Activated CD8-positive, alpha-beta T cell treated with anti-CD3 and anti-CD28 coated beads for 36 hours (primary cell): ENCODE results near the gene EYA4. TPM values are rescaled to one million over a fixed set of nuclear protein-coding genes. Genes with fewer than 3 reads are reported as not detected.

Experiments
- ATAC-seq: fragments of 200-7000 bp; cut with Tn5 transposase; one replicate; pipeline ENCODE4 v1.10.0; 2021; ENCODE audit warnings: mild to moderate bottlenecking, moderate library complexity
- CTCF ChIA-PET: fragments of 350-600 bp; sonication (Branson Sonifier 250); formaldehyde crosslinking; loops from one replicate; lab custom pipeline; 2021; ENCODE audit warnings: antibody characterized with exemption; lab: Charles Lee
- POLR2A ChIA-PET: fragments of 350-600 bp; sonication (Branson Sonifier 250); formaldehyde crosslinking; loops from one replicate; lab custom pipeline; 2021; ENCODE audit warnings: antibody characterized with exemption; lab: Charles Lee
- DNase-seq: peaks from one replicate; pipeline ENCODE4 v3.0.0-alpha.2; 2020
- H3K27ac Mint-ChIP-seq: one replicate; pipeline ENCODE4 v1.8.0; 2021; ENCODE audit warnings: mild to moderate bottlenecking, mixed read lengths
- H3K27me3 Mint-ChIP-seq: one replicate; pipeline ENCODE4 v1.8.0; 2021; ENCODE audit warnings: mixed read lengths
- H3K36me3 Mint-ChIP-seq: one replicate; pipeline ENCODE4 v1.8.0; 2021; ENCODE audit warnings: low read depth, mixed read lengths
- H3K4me1 Mint-ChIP-seq: one replicate; pipeline ENCODE4 v1.8.0; 2021; ENCODE audit warnings: low read depth, mixed read lengths
- H3K4me3 Mint-ChIP-seq: one replicate; pipeline ENCODE4 v1.8.0; 2021; ENCODE audit warnings: mild to moderate bottlenecking, moderate library complexity, mixed read lengths
- H3K9me3 Mint-ChIP-seq: one replicate; pipeline ENCODE4 v1.8.0; 2021; ENCODE audit warnings: mixed read lengths
- CTCF ChIP-seq: fragments of 200-600 bp; IDR thresholded peaks from one replicate; pipeline ENCODE4 v1.8.0; 2022; ENCODE audit warnings: antibody characterized with exemption, mild to moderate bottlenecking
- intact Hi-C: fragments of 100-400 bp; cut with micrococcal nuclease; formaldehyde crosslinking; loops from one replicate; pipeline ENCODE4 v1.10.0; 2022
- total RNA-seq, 2 experiments: library from RNA; stranded (reverse); gene quantifications; one replicate each; pipeline ENCODE4 v1.2.3, GENCODE V29; 2021

The EYA4 gene
- total RNA-seq, 2 experiments from 2014 or later: not detected

GRCh38 chr6:133309579-133309978 lies 68.4 kb downstream of the EYA4 start:
- ATAC-seq (no peak), DNase-seq (no peak)
- no peak overlapping the region for H3K4me3 Mint-ChIP-seq
- intact Hi-C loops: no loop called here
- H3K4me1 Mint-ChIP-seq: no peaks in the 10 kb centered on the region
- POLR2A ChIA-PET: no interaction called here
- H3K36me3 Mint-ChIP-seq: no peaks in the 10 kb centered on the region
- no peaks in the 10 kb centered on the region for H3K27me3 Mint-ChIP-seq
- CTCF ChIA-PET: no interaction called here
- H3K27ac Mint-ChIP-seq: no peak overlapping the region
- no peak for TF ChIP-seq CTCF
- no peaks in the 10 kb centered on the region for H3K9me3 Mint-ChIP-seq

DNA sequence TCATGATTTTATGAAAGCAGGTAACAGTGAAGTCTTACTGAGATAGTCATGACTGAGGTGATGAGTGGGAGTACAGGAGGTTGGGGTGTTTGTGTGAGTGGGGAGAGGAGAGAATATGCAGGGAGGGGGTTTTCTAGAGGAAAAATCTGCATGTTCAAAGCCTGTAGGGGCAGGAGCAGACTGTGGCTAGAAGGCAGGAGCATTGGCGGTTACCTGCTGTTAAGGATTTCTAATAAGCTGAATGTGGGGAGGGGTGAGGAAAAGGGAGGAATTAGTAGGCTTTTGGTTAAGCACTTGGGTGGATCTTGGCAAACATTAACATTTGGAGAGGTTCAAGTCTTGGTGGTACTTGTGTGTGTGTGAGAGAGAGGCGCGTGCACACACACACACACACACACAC lies 70.8 kb downstream of the EYA4 start:
- Mint-ChIP-seq H3K9me3 (no peaks in the 10 kb centered on the region), H3K36me3 (no peaks in the 10 kb centered on the region), H3K4me3 (no peak overlapping the region), H3K27me3 (peaks cover 2% of the 10 kb centered on the region), H3K4me1 (no peaks in the 10 kb centered on the region), H3K27ac (no peak overlapping the region)
- ChIA-PET POLR2A (no interaction called here), CTCF (no interaction called here)
- ATAC-seq (no peak), DNase-seq (no peak)
- no peak for TF ChIP-seq CTCF
- intact Hi-C loops: no loop called here

GRCh38 chr6:133313068-133313467 lies 71.9 kb downstream of the EYA4 start:
- POLR2A ChIA-PET: no interaction called here
- ATAC-seq: no peak
- TF ChIP-seq CTCF: no peak
- Mint-ChIP-seq H3K9me3 (no peaks in the 10 kb centered on the region), H3K4me3 (no peak overlapping the region), H3K27me3 (peaks cover 2% of the 10 kb centered on the region), H3K4me1 (no peaks in the 10 kb centered on the region), H3K27ac (no peak overlapping the region), H3K36me3 (no peaks in the 10 kb centered on the region)
- intact Hi-C loops: no loop called here
- CTCF ChIA-PET: no interaction called here
- no peak for DNase-seq

DNA sequence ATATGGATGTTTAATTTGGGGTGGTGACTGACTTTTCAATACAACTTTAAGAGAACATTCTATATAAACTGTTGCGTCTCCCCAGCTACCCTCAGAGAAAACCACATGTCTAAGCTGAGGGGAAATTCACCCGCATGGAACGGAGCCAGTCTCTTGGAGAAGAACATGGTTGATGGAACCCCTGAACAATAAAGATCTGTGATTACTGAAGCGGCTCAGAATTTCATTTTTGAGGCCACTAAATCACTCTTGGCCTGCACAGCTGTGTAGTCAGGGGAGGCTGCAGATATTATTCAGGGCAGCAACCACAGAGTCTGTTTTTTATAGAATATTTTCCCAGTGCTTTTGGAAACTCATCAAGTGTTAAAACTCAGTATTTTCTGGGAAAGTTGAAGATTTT lies 73.8 kb downstream of the EYA4 start:
- DNase-seq: no peak
- POLR2A ChIA-PET: no interaction called here
- peaks cover 2% of the 10 kb centered on the region for H3K27me3 Mint-ChIP-seq
- no peaks in the 10 kb centered on the region for H3K4me1 Mint-ChIP-seq
- H3K4me3 Mint-ChIP-seq: no peak overlapping the region
- no peak overlapping the region for H3K27ac Mint-ChIP-seq
- CTCF ChIA-PET: no interaction called here
- no peak for ATAC-seq
- no peaks in the 10 kb centered on the region for H3K9me3 Mint-ChIP-seq
- no peak for TF ChIP-seq CTCF
- intact Hi-C loops: no loop called here
- no peaks in the 10 kb centered on the region for H3K36me3 Mint-ChIP-seq

DNA sequence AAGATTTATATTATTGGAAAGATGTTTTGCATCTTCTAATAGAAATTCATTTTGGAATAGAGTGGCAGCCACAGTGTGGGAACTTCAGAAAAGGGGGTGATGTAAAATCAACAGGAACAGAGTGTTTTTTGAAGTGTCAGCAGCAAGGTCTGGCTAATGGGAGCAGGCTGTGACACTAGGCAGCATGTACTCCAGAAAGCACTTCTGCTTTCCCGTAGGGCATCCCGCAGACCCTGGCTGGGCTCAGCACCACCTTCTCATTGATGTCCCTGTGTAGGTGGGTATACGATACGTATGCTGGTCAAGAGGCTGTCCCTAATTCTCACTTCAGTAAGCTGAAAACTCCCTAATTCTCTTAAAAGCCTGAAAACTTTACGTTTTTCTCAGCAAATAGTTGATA lies 74.7 kb downstream of the EYA4 start:
- ATAC-seq (no peak), DNase-seq (no peak)
- intact Hi-C loops: no loop called here
- Mint-ChIP-seq H3K4me3 (no peak overlapping the region), H3K36me3 (no peaks in the 10 kb centered on the region), H3K9me3 (no peaks in the 10 kb centered on the region), H3K27ac (no peak overlapping the region), H3K27me3 (peaks cover 2% of the 10 kb centered on the region), H3K4me1 (no peaks in the 10 kb centered on the region)
- no peak for TF ChIP-seq CTCF
- ChIA-PET CTCF (no interaction called here), POLR2A (no interaction called here)
